ENCODE results near the gene ABCA2. TPM values are rescaled to one million over a fixed set of nuclear protein-coding genes. Genes with fewer than 3 reads are reported as not detected.

The ABCA2 gene
- total RNA-seq, 1 experiment from 2014 or later: 29.3 TPM

Other genes starting within 250 kb of the ABCA2 start
- 55.2 to 75.9 TPM (median 73.0 TPM) in 5 replicates for gene TMEM141, start 236.9 kb downstream of the ABCA2 start, total RNA-seq (2022; extraction: Qiagen RNA extraction; ENCODE audit: low read depth)
- gene CCDC183, start 231.9 kb downstream of the ABCA2 start, total RNA-seq (2022; extraction: Qiagen RNA extraction; ENCODE audit: low read depth): 0.20 to 0.83 TPM (median 0.45 TPM) in 5 replicates
- gene RABL6, start 220.3 kb downstream of the ABCA2 start, total RNA-seq (2022; extraction: Qiagen RNA extraction; ENCODE audit: low read depth): 64.0 to 87.2 TPM (median 78.8 TPM) in 5 replicates
- gene AJM1, start 185.8 kb downstream of the ABCA2 start, total RNA-seq (2022; extraction: Qiagen RNA extraction; ENCODE audit: low read depth): 3.1 to 4.3 TPM (median 4.0 TPM) in 5 replicates
- gene PHPT1, start 178.8 kb downstream of the ABCA2 start, total RNA-seq (2022; extraction: Qiagen RNA extraction; ENCODE audit: low read depth): 255 to 327 TPM (median 305 TPM) in 5 replicates
- 1.8 to 5.5 TPM (median 4.6 TPM) in 5 replicates for gene MAMDC4, start 175.9 kb downstream of the ABCA2 start, total RNA-seq (2022; extraction: Qiagen RNA extraction; ENCODE audit: low read depth)
- 418 to 545 TPM (median 475 TPM) in 5 replicates for gene EDF1, start 161.9 kb downstream of the ABCA2 start, total RNA-seq (2022; extraction: Qiagen RNA extraction; ENCODE audit: low read depth)
- 46.3 to 81.8 TPM (median 69.1 TPM) in 5 replicates for gene TRAF2, start 141.7 kb downstream of the ABCA2 start, total RNA-seq (2022; extraction: Qiagen RNA extraction; ENCODE audit: low read depth)
- 61.9 to 101 TPM (median 95.1 TPM) in 5 replicates for gene FBXW5, start 83.5 kb downstream of the ABCA2 start, total RNA-seq (2022; extraction: Qiagen RNA extraction; ENCODE audit: low read depth)
- 0.54 to 1.9 TPM (median 1.2 TPM) in 5 replicates for gene C8G, start 83.0 kb downstream of the ABCA2 start, total RNA-seq (2022; extraction: Qiagen RNA extraction; ENCODE audit: low read depth)
- 0.51 to 2.0 TPM (median 1.1 TPM) in 5 replicates for gene LCN12, start 76.0 kb downstream of the ABCA2 start, total RNA-seq (2022; extraction: Qiagen RNA extraction; ENCODE audit: low read depth)
- gene PTGDS, start 50.7 kb downstream of the ABCA2 start, total RNA-seq (2022; extraction: Qiagen RNA extraction; ENCODE audit: low read depth): 0.35 to 0.71 TPM (median 0.39 TPM) in 3 of 5 replicates, not detected in the others
- gene LCNL1, start 45.2 kb downstream of the ABCA2 start, total RNA-seq (2022; extraction: Qiagen RNA extraction; ENCODE audit: low read depth): 0.02 TPM in 1 of 5 replicates, not detected in the others
- gene PAXX, start 35.8 kb downstream of the ABCA2 start, total RNA-seq (2022; extraction: Qiagen RNA extraction; ENCODE audit: low read depth): 49.2 to 83.7 TPM (median 73.5 TPM) in 5 replicates
- 1.7 to 4.0 TPM (median 3.5 TPM) in 5 replicates for gene CLIC3, start 31.7 kb downstream of the ABCA2 start, total RNA-seq (2022; extraction: Qiagen RNA extraction; ENCODE audit: low read depth)
- 0.05 TPM in 2 of 5 replicates, not detected in the others for gene FUT7, start 3.9 kb upstream of the ABCA2 start, total RNA-seq (2022; extraction: Qiagen RNA extraction; ENCODE audit: low read depth)
- gene NPDC1, start 17.9 kb upstream of the ABCA2 start, total RNA-seq (2022; extraction: Qiagen RNA extraction; ENCODE audit: low read depth): 36.7 to 87.5 TPM (median 78.6 TPM) in 5 replicates
- gene ENTPD2, start 25.8 kb upstream of the ABCA2 start, total RNA-seq (2022; extraction: Qiagen RNA extraction; ENCODE audit: low read depth): 0.72 to 1.2 TPM (median 0.76 TPM) in 5 replicates
- 13.9 to 28.6 TPM (median 24.4 TPM) in 5 replicates for gene SAPCD2, start 42.3 kb upstream of the ABCA2 start, total RNA-seq (2022; extraction: Qiagen RNA extraction; ENCODE audit: low read depth)
- 9.7 to 15.4 TPM (median 11.3 TPM) in 5 replicates for gene UAP1L1, start 49.3 kb upstream of the ABCA2 start, total RNA-seq (2022; extraction: Qiagen RNA extraction; ENCODE audit: low read depth)
- gene MAN1B1, start 58.7 kb upstream of the ABCA2 start, total RNA-seq (2022; extraction: Qiagen RNA extraction; ENCODE audit: low read depth): 41.0 to 54.7 TPM (median 47.7 TPM) in 5 replicates
- gene DPP7, start 86.5 kb upstream of the ABCA2 start, total RNA-seq (2022; extraction: Qiagen RNA extraction; ENCODE audit: low read depth): 71.6 to 131 TPM (median 112 TPM) in 5 replicates
- gene GRIN1, start 110.9 kb upstream of the ABCA2 start, total RNA-seq (2022; extraction: Qiagen RNA extraction; ENCODE audit: low read depth): 0.31 to 1.0 TPM (median 0.38 TPM) in 5 replicates
- 0.48 to 2.1 TPM (median 1.3 TPM) in 5 replicates for gene LRRC26, start 141.8 kb upstream of the ABCA2 start, total RNA-seq (2022; extraction: Qiagen RNA extraction; ENCODE audit: low read depth)
- gene TMEM210, start 143.8 kb upstream of the ABCA2 start, total RNA-seq (2022; extraction: Qiagen RNA extraction; ENCODE audit: low read depth): not detected in 5 replicates
- 25.4 to 37.9 TPM (median 36.1 TPM) in 5 replicates for gene ANAPC2, start 160.3 kb upstream of the ABCA2 start, total RNA-seq (2022; extraction: Qiagen RNA extraction; ENCODE audit: low read depth)
- gene SSNA1, start 160.4 kb upstream of the ABCA2 start, total RNA-seq (2022; extraction: Qiagen RNA extraction; ENCODE audit: low read depth): 88.4 to 157 TPM (median 143 TPM) in 5 replicates
- 5.6 to 11.1 TPM (median 10.3 TPM) in 5 replicates for gene TPRN, start 172.5 kb upstream of the ABCA2 start, total RNA-seq (2022; extraction: Qiagen RNA extraction; ENCODE audit: low read depth)
- gene TMEM203, start 177.4 kb upstream of the ABCA2 start, total RNA-seq (2022; extraction: Qiagen RNA extraction; ENCODE audit: low read depth): 32.9 to 47.1 TPM (median 45.3 TPM) in 5 replicates
- gene NDOR1, start 177.5 kb upstream of the ABCA2 start, total RNA-seq (2022; extraction: Qiagen RNA extraction; ENCODE audit: low read depth): 15.2 to 19.1 TPM (median 16.4 TPM) in 5 replicates
- 1.1 to 2.4 TPM (median 1.9 TPM) in 5 replicates for gene RNF208, start 194.0 kb upstream of the ABCA2 start, total RNA-seq (2022; extraction: Qiagen RNA extraction; ENCODE audit: low read depth)
- gene CYSRT1, start 196.9 kb upstream of the ABCA2 start, total RNA-seq (2022; extraction: Qiagen RNA extraction; ENCODE audit: low read depth): 3.3 to 5.0 TPM (median 4.0 TPM) in 5 replicates
- 0.10 to 0.24 TPM (median 0.20 TPM) in 5 replicates for gene RNF224, start 199.3 kb upstream of the ABCA2 start, total RNA-seq (2022; extraction: Qiagen RNA extraction; ENCODE audit: low read depth)
- 0.07 to 0.13 TPM (median 0.08 TPM) in 5 replicates for gene SLC34A3, start 202.7 kb upstream of the ABCA2 start, total RNA-seq (2022; extraction: Qiagen RNA extraction; ENCODE audit: low read depth)
- gene TUBB4B, start 213.1 kb upstream of the ABCA2 start, total RNA-seq (2022; extraction: Qiagen RNA extraction; ENCODE audit: low read depth): 595 to 818 TPM (median 736 TPM) in 5 replicates
- gene STPG3, start 223.0 kb upstream of the ABCA2 start, total RNA-seq (2022; extraction: Qiagen RNA extraction; ENCODE audit: low read depth): not detected in 5 replicates
- 42.8 to 63.0 TPM (median 54.8 TPM) in 5 replicates for gene NELFB, start 227.1 kb upstream of the ABCA2 start, total RNA-seq (2022; extraction: Qiagen RNA extraction; ENCODE audit: low read depth)
- 17.8 to 30.2 TPM (median 27.4 TPM) in 5 replicates for gene TOR4A, start 249.5 kb upstream of the ABCA2 start, total RNA-seq (2022; extraction: Qiagen RNA extraction; ENCODE audit: low read depth)

Data from A549 treated with CpdA at 1 μM for 4 hours (cell line).